Body of pancreas (tissue), 4 donors: ENCODE data around the gene PIK3C2B. TPM values are rescaled to one million over a fixed set of nuclear protein-coding genes. Genes with fewer than 3 reads are reported as not detected.
"Not testable (repeated sequence)": the region's sequence is repeated elsewhere in the genome, so short reads cannot be mapped to it uniquely, and the experiment has no call there.

ENCODE experiments used
- ATAC-seq: fragments of 150-250 bp; one replicate; pipeline ENCODE4 v1.9.1; 2016
- DNase-seq, 4 donors: peaks; one replicate each; pipeline ENCODE4 v3.0.0-alpha.2; 2019
- H3K27ac ChIP-seq, 4 donors: fragments of 200-600 bp; sonication (generic); 1 replicate in 3 of 4; 2 replicates in 1 of 4; pipeline versions ENCODE4 v1.5.1 to v1.6.1; 2016 to 2019; ENCODE audit warnings: mild to moderate bottlenecking in 1 of 4, mixed read lengths in 1 of 4, moderate library complexity in 1 of 4
- H3K27me3 ChIP-seq, 2 donors: fragments of 200-600 bp; sonication (generic); one replicate each; pipeline ENCODE4 v1.6.0; 2016; ENCODE audit warnings: mild to moderate bottlenecking in 1 of 2
- H3K36me3 ChIP-seq, 2 donors: fragments of 200-600 bp; sonication (generic); replicated peaks in 1 of 2; 2 replicates each; pipeline ENCODE4 v1.5.1; 2016; ENCODE audit warnings: low read depth in 2 of 2; ENCODE audit not compliant: insufficient read depth in 1 of 2
- H3K4me1 ChIP-seq: fragments of 200-600 bp; sonication (generic); one replicate; pipeline ENCODE4 v1.6.0; 2016
- H3K4me3 ChIP-seq, 2 donors: fragments of 200-600 bp; sonication (generic); 1 replicate in 1 of 2; 2 replicates in 1 of 2; pipeline ENCODE4 v1.5.1; 2016 to 2019
- H3K9me3 ChIP-seq, 3 donors: fragments of 200-600 bp; sonication (generic); 1 replicate in 2 of 3; 2 replicates in 1 of 3; pipeline ENCODE4 v1.5.1; 2016
- CTCF ChIP-seq, 7 experiments: fragments of 450-650 bp in 4 of 7; fragments of 200-600 bp in 3 of 7; sonication (generic) in 3 of 7; IDR thresholded peaks; one replicate each; pipeline ENCODE4 v1.5.1; 2016 to 2019; ENCODE audit warnings: antibody characterized with exemption in 7 of 7
- POLR2A ChIP-seq, 3 donors: fragments of 450-650 bp; IDR thresholded peaks; one replicate each; pipeline ENCODE4 v1.6.1; 2016; ENCODE audit warnings: antibody characterized with exemption in 3 of 3, mild to moderate bottlenecking in 2 of 3
- WGBS, 2 donors: methylation state at CpG; one replicate each; pipeline ENCODE4 v1.1.5; 2017; 5-methylcytosine and 5-hydroxymethylcytosine counted together
- intact Hi-C: fragments of 100-400 bp; cut with DNase I; formaldehyde crosslinking; loops from one replicate; pipeline ENCODE4 v1.15.1; 2023
- total RNA-seq, 2 donors: library from RNA; depleted of rRNA; stranded (reverse); fragments of >200 nt; gene quantifications; one replicate each; pipeline ENCODE4 v1.1.0, GENCODE V29; 2016

Gene PIK3C2B
- total RNA-seq, 2 donors from 2014 or later = 11.4 to 18.1 TPM

- TF ChIP-seq CTCF (IDR thresholded peaks at IDR 0.05) (no peak), POLR2A (IDR thresholded peaks at IDR 0.05) (no peak)
- Histone ChIP-seq H3K4me3 (no peak overlapping the region), H3K36me3 (no peaks in the 10 kb centered on the region), H3K9me3 (no peaks in the 10 kb centered on the region), H3K4me1 (peaks cover 40% of the 10 kb centered on the region), H3K27ac (peak overlapping the region in 1 of 4 donors; percentile 4), H3K27me3 (no peaks in the 10 kb centered on the region)
- intact Hi-C loops = no loop called here
- 40 to 64% methylated on average over 5 of the region's 5 CpGs for WGBS, 2 donors
- no peak for DNase-seq
- ATAC-seq = no peak
These were observed 26.5 kb upstream of the PIK3C2B start for GRCh38 chr1:204520834-204521709.

GRCh38 chr1:204517382-204517781, 22.8 kb upstream of the PIK3C2B start:
- intact Hi-C loops, H3K27me3 ChIP-seq, H3K4me3 ChIP-seq, H3K27ac ChIP-seq, DNase-seq, H3K9me3 ChIP-seq, H3K36me3 ChIP-seq, ATAC-seq: not testable (repeated sequence)
- WGBS, 2 donors = 86 to 92% methylated on average over 19 of the region's 19 CpGs
- H3K4me1 ChIP-seq = peaks cover 30% of the 10 kb centered on the region

GRCh38 chr1:204516180-204516879, 21.7 kb upstream of the PIK3C2B start, which contains the start of gene MDM4:
TSS of gene MDM4 (plus strand) at chr1:204516406. CDS start at chr1:204525519, 9,113 bp downstream.
- H3K27ac ChIP-seq = peak within 1 kb of the TSS; percentile 82 to 98 (median 90)
- no peaks in the 10 kb centered on the region for H3K36me3 ChIP-seq
- H3K4me1 ChIP-seq = peaks cover 30% of the 10 kb centered on the region
- DNase-seq = peak; percentile 91 to 96 (median 93)
- TF ChIP-seq CTCF (IDR thresholded peaks at IDR 0.05) (no peak), POLR2A (IDR thresholded peaks at IDR 0.05) (peak; percentile 83 to 98 (median 97))
- H3K27me3 ChIP-seq = no peaks in the 10 kb centered on the region
- intact Hi-C loops = no loop called here
- no peaks in the 10 kb centered on the region for H3K9me3 ChIP-seq
- peak within 1 kb of the TSS; percentile 49 to 59 for H3K4me3 ChIP-seq
- ATAC-seq = peak; percentile 99
- WGBS, 2 donors = 0 to 1% methylated on average over 34 to 42 of the region's 43 CpGs

- intact Hi-C loops = no loop called here
- ATAC-seq = no peak
- peaks cover 23% of the 10 kb centered on the region for H3K4me1 ChIP-seq
- no peak for DNase-seq
- no peak overlapping the region for H3K4me3 ChIP-seq
- H3K9me3 ChIP-seq = no peaks in the 10 kb centered on the region
- H3K27me3 ChIP-seq = no peaks in the 10 kb centered on the region
- no peaks in the 10 kb centered on the region for H3K36me3 ChIP-seq
- no peak for TF ChIP-seq POLR2A (IDR thresholded peaks at IDR 0.05)
- TF ChIP-seq CTCF (IDR thresholded peaks at IDR 0.05) = no peak
- 53 to 58% methylated on average over 2 of the region's 2 CpGs for WGBS, 2 donors
- no peak overlapping the region for H3K27ac ChIP-seq
These were observed 20.2 kb upstream of the PIK3C2B start for GRCh38 chr1:204514828-204515227.

GRCh38 chr1:204513117-204513716, 18.6 kb upstream of the PIK3C2B start:
- no peaks in the 10 kb centered on the region for H3K9me3 ChIP-seq
- H3K27me3 ChIP-seq = no peaks in the 10 kb centered on the region
- no peak for TF ChIP-seq CTCF (IDR thresholded peaks at IDR 0.05)
- TF ChIP-seq POLR2A (IDR thresholded peaks at IDR 0.05) = no peak
- ATAC-seq (no peak), DNase-seq (no peak)
- peaks cover 17% of the 10 kb centered on the region for H3K4me1 ChIP-seq
- intact Hi-C loops = no loop called here
- H3K36me3 ChIP-seq = no peaks in the 10 kb centered on the region
- no peak overlapping the region for H3K4me3 ChIP-seq
- peak overlapping the region in 2 of 4 donors; percentile 9 to 24 for H3K27ac ChIP-seq
- WGBS, 2 donors = 63 to 77% methylated on average over 15 of the region's 15 CpGs
